HG03039 (cell line): ENCODE measurements around the gene TMC2.
"Not testable (repeated sequence)": the region's sequence is repeated elsewhere in the genome, so short reads cannot be mapped to it uniquely, and the experiment has no call there.

Experiments used
- ATAC-seq: cut with Tn5 transposase; IDR thresholded peaks from one replicate; pipeline ENCODE4 v1.9.1; 2021; ENCODE audit warnings: mild to moderate bottlenecking, moderate library complexity; ENCODE audit not compliant: unreplicated experiment

TMC2 gene

DNA sequence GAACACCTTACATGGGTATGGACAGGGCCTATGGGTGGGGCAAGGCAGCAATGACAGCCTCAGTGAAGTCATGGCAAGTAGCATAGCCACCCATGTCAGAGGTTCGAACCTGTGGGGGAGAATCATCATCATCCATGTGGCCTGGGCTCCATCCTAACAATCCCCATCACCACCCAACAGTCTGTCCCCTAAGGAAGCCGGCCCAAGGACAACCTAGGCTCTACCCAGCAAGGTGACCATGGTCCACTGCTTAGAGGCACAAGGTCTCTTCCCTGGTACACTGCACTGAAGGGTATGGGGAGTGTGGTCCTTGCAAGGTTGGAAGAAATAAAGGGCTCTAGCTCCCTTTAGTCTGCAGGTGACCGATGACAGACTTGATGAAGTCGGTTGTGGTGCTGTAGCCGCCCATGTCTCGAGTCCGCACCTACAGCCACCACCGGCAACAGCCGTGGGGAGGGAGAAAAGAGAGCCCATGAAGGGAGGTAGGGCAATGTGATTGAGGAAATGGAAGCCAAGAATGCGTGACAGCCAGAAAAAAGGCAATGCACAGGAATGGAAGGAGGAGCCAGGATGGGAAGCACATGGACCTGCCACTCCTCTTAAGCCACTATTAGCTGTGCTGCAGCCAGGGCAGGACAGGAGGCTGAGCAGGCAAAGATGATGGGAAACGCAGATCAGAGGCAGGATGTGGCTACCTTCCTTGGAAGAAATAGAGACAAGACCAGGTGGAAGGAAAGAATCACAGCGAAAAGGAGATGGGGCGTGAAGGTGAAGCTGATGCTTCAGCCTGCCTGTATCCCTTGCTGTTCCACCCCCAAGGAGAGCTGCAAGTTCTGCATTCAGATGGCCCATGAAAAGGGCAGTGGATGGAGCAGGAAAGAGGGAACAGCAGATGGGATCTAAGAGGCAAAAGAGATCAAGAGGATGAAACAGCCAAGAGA lies 122.3 kb downstream of the TMC2 start:
- no peak for ATAC-seq

DNA sequence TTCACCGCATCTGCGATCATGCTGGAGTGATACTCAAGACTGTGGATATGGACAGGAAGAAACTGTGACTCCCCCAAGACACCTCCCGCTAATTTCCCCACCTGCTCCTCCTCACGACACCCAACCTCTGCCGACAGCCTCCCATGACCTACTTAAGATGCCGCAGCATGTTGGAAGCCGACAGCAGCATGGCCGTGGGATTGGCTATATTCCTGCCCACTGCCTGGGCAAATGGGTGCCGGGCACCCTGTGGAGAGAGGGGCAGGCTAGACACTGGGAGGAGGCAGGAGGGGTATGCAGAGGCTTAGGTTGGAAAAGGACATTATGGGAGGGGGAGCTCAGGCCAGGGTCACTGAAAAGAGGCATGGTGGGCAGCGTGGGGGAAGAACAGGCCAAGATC lies 123.2 kb downstream of the TMC2 start:
- no peak for ATAC-seq

DNA sequence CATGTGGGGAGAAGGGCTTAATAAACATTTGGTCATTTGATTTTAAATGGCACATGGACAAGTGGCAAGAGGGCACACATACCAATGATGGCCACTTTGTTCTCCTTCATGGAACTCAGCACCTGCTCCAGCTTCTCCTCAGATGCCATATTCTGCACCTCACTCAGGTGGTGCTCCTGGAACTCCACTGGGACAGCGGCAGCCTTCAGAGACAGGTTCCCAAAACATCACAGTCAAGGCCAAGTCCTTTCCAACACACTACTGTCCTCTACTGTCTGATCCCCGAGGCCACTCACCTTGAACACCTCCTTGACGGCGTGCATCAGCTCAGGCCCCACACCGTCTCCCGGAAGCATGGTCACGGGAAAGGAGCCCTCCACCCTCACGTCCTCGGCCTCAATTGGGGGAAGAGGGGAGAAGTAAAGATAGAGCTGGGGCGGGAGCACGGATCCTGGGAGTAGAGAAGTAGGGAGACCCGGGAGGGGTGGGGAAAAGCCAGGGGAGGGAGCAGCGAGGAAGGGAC lies 127.1 kb downstream of the TMC2 start:
- no peak for ATAC-seq

DNA sequence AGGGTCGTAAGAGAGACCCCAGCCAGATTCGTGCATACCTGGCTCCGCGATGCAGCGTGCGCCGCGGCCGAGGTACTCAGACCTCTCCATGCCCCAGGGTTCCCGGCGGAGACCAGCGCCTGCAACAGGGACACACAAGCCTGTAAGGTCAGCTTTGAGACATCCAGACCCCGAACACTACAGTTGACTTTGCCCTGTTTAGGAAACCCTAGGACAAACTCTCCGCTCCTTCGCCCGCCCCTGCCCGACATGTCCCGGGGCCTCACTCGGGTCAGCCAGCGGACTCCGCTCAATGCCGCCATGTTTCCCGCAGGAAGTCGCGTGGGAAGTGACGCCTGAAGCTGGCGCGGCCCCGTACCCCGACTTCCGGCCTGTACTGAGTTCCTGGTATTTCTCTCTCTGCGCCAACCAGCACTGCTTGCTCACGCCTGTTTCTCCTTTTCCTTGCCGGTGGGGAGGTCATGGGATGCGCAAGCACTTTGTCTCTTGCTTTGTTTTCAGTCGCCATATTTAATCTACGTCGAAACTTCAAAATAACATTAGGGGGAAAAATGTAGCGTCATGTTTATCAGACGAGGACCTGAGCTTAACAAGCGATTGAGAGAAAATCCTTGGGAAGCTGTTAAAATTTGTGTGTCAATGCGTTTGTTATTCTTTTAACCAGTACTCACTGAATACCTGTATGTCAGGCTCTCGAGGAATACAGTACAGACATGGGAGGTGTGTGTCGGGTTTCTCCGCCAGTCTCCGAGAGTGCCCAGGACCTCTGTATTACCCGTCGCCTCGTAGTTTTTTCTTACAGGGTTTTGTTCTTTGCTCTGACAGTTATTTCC lies 127.7 kb downstream of the TMC2 start, which contains the start of gene IDH3B:
TSS of gene IDH3B (minus strand) at position 330 of the 833 bp plus-strand sequence. CDS start at position 302, 28 bp downstream.
- ATAC-seq: peak; percentile 81

DNA sequence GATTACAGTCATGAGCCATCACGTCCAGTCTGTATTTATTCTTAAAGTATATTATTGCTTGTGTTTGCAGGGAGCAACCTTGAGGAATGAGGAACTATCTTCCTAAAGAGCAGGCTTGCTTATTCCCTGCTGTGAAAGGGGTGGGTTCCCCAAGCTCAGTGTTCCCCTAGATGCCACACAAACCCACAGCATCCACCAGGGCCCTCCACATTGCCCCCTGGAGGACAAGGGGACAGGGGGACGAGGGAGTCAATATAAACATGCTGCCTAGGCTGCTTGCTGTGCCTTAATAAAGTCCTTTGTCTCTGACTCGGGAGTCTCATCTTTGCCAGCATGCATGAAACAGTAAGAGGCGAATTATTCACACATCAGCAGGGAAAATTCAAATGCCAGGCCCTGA lies 135.6 kb downstream of the TMC2 start:
- no peak for ATAC-seq

DNA sequence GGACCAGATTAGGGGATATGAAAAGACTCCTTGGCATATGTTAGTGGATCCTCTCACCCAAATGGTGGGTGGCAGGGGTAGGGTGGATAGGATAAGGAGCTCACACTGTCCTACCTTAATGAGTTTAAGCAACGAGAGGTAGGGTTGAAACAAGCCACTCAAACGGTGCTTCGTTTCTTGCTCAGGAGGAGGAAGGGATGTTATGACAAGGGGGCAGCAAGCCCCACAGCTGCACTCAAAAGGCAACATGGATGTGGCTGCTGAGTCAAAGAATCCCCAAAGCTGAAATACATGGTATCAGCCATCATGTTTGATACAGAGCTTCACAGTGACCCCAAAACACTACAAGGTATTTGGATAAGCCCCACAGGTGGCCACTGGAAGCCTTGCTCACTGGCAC lies 136.1 kb downstream of the TMC2 start:
- ATAC-seq: no peak

DNA sequence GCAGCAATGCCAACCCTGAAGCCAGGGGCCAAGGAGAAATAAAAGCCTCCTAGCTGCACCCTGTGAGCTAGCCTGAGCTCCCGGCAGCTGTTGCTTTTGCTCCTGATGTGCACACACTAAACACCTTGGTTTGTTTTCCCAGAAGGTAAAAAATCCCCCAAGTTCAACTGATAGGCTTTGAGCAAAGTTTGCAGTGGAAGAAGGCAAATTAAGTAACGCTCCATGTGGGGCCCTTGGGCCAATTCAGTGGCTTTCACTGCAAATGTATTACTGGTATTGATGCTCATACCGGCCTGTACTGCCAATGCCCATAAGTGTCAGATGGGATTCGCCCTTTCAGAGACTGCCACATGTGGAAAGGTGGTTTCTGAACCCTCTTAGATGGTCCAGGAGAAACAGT lies 137.1 kb downstream of the TMC2 start:
- no peak for ATAC-seq

DNA sequence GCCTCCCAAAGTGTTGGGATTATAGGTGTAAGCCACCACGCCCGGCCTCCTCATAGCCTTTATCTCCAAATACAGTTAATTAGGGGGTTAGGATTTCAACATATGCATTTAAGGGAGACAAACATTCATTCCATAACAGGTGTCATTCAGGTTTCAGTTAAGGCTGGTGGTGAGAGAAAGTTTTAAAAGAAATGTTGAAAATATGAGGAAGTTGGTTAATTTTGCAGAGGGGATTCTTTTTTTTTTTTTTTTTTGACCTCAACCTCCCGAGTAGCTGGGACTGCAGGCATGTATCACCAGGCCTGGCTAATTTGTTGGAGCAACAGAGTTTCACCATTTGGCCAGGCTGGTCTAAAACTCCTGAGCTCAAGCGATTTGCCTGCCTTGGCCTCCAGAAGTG lies 143.7 kb downstream of the TMC2 start:
- no peak for ATAC-seq

DNA sequence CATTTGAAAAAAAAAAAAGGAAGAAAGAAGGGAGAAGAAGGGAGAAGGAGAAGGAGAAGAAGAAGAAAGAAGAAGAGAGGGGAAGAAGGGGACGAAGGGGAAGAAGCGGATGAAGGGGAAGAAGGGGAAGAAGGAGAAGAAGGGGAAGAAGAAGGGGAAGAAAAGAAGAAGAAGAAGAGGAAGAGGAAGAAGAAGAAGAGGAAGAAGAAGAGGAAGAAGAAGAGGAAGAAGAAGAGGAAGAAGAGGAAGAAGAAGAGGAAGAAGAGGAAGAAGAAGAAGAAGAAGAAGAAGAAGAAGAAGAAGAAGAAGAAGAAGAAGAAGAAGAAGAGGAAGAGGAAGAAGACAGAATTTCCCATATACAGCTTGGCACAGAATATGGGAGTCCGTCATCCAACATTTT lies 145.7 kb downstream of the TMC2 start:
- not testable (repeated sequence) for ATAC-seq

DNA sequence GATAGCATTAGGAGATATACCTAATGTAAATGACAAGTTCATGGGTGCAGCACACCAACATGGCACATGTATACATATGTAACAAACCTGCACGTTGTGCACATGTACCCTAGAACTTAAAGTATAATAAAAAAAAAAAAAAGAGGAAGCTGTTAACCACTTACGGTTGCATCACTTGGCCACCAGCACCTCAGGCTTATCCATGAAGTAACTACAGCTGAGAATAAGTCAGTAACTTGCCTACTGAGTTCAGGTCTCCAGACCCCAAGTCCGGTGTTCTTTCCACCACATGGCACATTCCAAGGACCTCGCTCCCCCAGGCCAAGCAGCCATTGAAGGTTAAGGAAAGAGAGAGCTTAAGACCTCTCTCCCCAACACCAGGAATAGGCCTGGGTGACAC lies 148.4 kb downstream of the TMC2 start:
- ATAC-seq: not testable (repeated sequence)

DNA sequence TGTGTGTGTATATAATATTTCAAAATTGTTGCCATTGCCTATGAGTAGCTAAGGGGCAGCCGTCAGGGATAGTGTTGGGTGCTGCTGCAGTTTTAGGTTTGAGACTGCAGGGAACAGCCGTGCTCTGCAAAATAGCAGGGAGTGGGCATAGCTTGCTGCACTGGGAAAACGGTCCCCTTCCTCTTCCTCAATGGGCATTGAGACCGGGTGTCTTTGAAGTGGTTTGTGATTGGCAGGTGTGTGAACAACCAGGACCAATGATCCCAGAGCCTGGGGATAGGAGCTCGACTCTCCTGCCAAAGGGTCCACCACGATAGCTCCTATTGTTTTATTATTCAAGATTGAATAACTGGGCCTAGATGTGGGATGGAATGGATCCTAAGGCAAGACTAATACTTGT lies 151.1 kb downstream of the TMC2 start:
- no peak for ATAC-seq

DNA sequence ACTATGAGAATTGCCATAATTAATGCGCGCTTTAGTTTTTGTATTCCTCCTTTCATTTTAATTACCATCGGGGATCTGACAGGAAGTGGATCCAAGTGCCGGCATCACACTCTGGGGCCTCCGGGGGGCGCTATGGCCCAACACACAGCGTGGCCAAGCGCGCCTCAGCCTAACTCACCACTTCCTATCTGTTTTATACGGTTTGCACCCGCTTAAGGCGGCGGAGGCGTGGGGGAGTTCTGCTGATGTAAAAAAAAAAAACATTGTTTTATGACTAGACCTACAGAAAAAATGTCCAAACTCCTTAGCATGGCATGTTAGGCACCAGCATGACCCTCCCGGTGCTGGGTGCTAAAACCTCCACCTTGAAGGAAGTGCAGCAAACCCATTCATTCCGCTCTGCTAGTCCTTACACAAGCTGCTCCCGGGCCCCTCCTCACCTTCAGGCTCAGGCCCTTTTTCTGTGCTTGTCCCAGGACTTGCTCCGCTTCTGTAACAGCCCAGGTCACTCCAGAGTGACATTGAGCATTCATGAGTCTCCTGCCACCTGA lies 151.7 kb downstream of the TMC2 start:
- no peak for ATAC-seq

DNA sequence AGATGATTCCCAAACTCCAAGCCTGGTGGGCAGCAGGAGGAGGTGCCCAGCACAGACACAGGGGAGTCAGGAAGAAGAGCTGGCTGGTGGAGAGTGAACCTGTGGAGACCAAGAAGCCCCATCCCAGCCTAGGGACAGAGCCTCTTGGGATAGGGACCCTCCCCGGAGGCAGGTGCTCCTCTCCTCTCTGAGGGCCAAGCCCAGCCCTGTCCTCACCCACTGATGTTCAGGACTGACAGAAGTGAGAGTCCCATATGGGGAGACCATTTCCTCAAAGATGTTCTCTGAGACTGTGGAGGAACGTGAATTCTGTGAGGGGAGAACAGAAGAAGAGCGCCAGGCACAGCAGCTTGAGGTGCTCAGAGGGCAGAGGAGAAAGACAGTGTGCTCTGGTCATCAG lies 153.8 kb downstream of the TMC2 start:
- no peak for ATAC-seq

DNA sequence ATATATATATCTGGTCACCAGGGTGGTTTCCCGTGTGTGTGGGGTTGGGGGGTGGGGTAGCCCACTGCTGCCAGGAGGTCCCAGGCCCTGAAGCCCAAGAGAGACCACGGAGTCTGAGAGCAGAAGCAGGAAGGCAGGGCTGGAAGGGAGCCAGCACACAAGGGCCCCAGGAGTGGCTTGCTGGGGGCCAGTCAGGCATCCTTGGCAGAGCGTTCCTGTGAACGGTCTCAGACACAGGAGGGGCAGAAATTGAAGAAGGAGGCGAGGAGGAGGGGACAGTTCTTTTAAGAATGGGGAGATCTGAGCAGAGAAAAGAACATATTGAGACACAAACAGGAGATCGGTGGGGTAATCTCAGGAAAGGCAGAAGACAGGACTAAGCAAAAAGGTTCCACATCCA lies 154.3 kb downstream of the TMC2 start:
- ATAC-seq: no peak

DNA sequence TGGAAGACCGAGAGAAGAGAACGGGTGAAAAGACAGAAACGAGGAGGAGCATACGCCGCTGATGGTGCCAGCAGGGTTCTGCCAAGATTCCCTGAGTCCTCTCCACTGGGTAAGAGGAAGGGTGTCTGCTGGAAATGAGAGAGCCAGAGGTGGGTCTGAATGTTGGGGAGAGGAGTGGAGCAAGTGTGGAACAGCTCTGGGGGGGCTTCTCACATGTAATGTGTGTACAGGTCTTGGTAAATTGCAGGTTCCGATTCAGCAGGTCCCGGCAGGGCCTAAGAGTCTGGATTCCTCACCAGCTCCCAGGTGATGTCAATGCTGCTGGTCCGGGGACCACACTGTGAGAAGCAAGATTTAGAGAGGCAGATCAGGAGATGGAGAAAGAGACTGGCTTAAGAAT lies 154.8 kb downstream of the TMC2 start:
- no peak for ATAC-seq
